GM18861 (cell line): ENCODE results near the gene C19orf47.
"Not testable (repeated sequence)": the region's sequence is repeated elsewhere in the genome, so short reads cannot be mapped to it uniquely, and the experiment has no call there.

Experiments
- ATAC-seq: cut with Tn5 transposase; IDR thresholded peaks from one replicate; pipeline ENCODE4 v1.9.1; 2021; ENCODE audit not compliant: unreplicated experiment

C19orf47 gene

DNA sequence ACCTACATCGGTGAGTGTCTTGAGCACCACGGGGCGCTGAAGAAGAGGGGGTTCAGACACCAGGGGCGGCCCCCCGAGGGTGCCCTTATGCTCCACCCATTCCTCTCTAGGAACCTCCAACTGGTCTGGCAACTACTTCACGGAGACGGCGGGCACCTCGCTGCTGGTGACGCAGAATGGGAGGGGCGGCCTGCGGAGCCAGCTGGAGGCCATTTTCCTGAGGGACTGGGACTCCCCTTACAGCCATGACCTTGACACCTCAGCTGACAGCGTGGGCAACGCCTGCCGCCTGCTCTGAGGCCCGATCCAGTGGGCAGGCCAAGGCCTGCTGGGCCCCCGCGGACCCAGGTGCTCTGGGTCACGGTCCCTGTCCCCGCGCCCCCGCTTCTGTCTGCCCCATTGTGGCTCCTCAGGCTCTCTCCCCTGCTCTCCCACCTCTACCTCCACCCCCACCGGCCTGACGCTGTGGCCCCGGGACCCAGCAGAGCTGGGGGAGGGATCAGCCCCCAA, 29.7 kb upstream of the C19orf47 start:
- no peak for ATAC-seq

DNA sequence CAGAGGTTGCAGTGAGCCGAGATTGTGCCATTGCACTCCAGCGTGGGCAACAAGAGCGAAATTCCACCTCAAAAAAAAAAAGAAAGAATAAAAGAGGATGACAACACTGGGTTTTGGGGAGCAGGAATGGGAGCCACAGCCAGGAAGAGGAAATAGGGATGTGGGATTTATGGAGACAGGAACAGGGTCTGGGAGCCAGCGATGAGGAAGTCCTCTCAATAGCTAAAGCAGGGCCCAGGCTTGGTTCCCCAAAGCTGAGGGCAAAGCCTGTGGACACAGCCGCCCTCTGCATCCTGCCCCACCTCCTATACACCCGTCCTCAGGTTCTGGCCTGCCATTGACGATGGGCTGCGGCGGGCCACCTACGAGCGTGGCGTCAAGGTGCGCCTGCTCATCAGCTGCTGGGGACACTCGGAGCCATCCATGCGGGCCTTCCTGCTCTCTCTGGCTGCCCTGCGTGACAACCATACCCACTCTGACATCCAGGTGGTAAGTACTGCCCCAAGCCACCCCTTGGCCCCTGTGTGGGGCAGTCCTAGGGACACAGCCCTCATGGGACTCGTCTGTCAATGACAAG, 28.2 kb upstream of the C19orf47 start:
- ATAC-seq: no peak

DNA sequence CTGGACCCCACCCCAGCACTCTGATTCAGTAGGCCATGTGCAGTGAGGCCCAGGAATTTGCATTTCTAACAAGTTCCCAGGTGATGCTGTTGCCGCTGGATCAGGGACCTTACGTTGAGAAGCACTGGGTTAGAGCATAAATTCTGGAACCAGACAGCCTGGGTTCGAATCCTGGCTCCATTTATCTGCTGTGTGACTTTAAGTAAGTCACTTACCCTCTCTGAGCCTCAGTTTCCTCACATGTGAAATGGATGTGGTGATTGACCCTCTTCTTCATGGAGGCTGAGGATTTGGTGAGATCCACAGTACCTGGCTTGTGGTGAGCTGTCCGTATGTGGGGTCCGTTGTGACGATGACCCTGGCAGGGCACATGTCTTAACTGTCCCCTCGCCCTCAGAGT, 25.9 kb upstream of the C19orf47 start:
- ATAC-seq: no peak

DNA sequence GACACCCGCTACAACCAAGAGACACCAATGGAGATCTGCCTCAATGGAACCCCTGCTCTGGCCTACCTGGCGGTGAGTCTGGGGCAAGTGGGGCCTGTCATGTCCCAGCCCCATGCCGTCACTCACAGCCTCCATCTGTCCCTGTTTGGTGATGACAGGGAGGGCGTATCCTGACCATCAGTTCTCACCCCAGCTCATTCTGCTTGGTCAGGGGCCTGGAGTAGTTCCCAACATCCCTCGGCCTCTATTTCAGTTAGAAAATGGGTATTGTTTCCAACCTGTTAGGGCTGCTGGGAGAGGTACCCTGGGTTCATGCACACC, 23.6 kb upstream of the C19orf47 start:
- no peak for ATAC-seq

DNA sequence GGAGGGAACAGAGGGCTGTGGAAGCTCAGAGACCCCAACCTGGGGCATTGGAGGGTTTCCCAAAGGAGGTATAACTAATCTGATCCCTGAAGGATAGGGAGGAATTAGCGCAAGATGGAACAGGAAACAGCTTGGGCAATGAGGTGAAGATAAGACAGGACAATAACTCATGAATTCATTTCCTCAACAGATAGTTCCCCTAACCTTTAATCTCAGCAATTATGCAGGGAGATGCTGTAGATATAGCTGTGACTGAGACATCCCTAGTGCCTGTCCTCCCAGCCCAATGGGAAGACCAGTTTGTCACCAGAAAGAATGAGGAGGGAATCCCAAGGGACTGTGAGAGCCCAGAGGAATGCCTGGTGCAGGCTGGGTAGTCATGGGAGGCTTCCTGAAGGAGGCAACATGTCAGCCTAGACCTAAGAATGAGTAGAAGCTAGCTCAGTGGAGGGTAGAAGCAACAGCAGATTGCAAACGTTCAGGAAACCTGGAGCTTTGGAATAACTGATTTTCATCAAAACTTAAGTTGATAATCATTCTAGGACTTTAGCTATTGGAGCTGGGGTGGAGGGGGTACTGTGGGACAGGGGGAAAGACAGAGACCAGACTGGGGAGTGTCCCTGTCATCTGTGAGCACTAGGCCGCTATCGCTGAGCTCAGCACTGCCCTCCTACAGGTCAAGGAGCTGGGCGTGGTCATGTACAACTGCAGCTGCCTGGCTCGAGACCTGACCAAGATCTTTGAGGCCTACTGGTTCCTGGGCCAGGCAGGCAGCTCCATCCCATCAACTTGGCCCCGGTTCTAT, 23.0 kb upstream of the C19orf47 start:
- no peak for ATAC-seq

DNA sequence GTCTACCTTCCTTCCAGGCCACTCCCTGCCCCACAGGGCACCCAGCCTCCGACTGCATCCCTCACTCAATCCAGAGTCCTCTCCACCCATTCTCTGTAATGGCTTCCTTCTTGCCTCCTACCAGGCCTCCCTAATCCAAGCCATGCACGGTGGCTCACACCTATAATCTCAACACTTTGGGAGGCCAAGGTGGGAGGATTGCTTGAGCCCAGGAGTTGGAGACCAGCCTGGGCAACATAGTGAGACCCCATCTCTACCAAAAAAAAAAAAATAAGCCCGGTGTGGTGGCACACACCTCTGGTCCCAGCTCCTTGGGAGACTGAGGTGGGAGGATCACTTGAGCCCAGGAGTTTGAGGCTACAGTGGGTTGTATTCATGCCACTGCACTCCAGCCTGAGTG, 22.1 kb upstream of the C19orf47 start:
- not testable (repeated sequence) for ATAC-seq

DNA sequence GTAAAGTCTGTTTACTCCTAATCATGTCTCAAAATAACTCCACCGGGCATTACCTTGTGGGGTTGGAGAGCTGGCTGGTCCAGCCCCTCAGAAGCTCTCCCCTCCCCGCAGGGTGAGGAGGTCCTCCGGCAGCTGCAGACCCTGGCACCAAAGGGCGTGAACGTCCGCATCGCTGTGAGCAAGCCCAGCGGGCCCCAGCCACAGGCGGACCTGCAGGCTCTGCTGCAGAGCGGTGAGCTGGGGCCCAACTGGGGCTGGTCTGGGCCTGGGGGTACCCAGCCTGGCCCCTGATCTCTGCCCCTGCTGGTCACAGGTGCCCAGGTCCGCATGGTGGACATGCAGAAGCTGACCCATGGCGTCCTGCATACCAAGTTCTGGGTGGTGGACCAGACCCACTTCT, 21.6 kb upstream of the C19orf47 start:
- no peak for ATAC-seq

DNA sequence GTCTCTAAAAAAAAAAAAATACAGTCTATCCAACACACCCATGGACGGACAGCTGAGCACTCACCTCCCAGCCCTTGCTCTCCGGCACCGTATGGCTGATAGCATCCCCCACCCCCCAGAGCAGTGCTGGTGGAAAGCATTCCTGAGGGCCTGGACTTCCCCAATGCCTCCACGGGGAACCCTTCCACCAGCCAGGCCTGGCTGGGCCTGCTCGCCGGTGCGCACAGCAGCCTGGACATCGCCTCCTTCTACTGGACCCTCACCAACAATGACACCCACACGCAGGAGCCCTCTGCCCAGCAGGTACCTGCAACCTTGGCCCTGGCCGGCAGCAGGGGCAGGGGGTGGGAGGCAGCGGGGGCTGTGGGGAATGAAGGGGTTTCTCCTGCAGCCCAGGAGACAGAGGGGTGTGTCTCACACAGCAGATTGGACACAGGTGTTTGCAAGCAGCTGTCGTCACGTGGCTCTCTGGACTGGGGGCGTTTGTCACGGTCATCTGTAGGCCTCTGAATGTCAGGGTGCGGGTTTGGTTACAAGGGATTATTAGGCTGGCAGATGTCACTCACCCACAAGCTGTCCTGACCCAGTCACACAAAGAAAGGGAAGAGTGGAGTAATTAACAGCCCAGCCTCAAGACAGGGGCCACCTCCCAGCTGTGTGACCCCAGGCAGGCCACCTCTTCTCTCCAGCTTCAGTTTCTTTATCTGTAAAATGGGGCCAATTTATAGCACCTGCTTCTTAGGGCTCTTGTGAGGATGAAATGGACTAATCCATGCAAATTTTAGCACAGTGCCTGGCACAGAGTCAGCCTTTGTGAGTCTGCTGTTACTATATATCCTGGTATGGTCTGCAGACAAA, 19.6 kb upstream of the C19orf47 start:
- ATAC-seq: no peak

DNA sequence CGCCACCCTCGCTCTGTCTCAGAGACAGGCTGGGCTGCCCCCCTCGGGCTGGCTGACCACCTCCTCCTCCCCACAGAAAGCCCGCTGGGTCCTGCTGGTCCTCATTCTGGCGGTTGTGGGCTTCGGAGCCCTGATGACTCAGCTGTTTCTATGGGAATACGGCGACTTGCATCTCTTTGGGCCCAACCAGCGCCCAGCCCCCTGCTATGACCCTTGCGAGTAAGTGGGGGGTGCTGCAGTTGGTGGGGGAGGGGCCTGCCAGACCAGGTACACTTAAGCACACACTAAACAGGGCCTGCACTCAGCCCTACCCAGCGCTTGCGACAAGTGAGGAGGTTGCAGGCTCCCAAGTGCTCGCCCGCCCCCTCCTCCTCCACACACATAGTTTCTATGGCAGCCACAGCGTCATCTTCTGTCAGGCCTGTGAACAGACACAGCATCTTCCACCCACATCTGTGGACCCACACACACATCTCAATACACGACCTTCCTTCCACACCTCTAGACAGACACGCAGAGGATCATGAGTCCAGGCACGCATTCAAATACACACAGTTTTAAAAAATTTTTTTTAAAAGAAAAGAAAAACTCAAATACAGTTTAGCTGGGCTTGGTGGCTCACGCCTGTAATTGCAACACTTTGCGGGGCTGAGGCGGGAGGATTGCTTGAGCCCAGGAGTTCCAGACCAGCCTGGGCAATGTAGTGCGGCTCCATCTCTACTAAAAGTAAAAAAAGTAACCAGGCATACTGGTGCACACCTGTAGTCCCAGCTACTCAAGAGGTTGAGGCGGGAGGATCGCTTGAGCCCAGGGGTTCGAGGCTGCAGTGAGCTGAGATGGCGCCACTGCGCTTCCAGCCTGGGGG, 18.7 kb upstream of the C19orf47 start:
- no peak for ATAC-seq

DNA sequence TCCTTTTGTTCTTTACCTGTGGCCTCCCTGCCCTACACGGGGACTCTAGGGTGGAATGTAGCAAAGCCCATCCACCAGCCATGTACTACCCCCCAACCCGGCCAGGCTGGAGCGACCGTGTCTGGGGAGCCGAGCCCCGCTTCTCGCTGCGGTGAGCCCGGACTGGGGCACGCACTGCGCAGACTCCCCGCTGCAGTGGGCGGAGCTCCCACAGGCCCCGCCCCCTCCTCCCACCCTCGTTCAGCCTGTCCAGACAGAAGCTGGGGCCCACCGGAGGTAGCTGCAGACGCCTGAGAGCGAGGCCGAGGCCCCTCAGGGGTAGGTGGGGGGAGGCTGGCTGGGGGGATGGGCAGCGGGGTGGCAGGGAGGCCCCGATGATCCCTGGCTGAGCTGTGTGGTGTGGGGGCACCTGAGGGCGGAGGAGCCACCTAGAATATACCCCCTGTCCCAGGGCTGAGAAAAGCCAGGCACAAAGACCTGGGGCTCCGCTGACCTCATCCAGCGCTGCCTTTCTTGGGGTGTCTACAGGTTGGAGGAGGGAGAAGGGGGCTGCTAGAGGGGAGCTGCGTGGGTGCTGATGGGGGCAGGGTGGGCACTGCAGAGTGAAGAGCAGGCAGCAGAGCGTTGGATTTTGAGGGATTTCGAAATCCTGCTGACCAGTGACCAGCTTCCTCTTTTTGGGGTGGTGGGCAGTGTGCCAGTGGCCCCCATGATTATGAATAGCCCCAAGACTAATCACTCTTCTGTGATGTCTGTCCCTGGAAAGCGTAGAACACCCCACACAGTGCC, 17.6 kb upstream of the C19orf47 start:
- ATAC-seq: no peak

DNA sequence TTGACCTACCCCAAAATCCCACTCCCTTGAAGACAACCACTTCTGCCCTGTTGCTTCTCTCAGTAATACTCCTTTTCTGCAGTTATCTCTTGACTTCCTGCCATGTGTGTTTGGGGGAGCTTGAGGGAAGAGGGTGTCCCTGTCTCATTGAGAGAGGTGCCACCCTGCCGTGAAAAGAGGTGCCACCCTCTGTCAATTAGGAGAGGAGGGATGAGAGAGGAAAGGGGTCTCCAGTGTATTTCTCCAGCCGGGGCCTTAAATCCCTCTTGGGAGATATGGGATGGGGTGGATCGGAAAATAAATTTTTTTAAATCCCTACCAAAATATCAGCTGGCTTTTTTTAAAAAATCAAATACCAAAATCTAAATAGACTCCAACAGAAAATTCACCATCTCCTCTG, 16.8 kb upstream of the C19orf47 start:
- no peak for ATAC-seq

DNA sequence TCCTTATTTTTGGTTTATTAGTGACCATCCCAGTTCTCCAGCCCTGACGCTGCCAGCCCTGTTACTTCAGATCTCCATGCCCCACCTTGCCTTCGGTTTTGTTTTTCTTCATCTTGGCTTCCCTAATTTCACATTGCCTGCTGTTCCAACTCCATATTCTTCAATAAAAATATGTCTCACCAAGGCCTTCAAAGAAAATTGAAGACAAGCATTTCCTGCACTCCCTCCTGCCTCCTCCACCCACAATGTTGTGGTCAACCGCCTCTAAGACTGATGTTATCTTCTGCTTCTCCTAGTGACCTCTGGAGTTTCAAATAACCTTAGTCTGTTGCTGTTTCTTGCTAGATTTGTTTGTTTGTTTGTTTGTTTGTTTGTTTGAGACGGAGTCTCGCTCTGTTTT, 14.9 kb upstream of the C19orf47 start:
- no peak for ATAC-seq

DNA sequence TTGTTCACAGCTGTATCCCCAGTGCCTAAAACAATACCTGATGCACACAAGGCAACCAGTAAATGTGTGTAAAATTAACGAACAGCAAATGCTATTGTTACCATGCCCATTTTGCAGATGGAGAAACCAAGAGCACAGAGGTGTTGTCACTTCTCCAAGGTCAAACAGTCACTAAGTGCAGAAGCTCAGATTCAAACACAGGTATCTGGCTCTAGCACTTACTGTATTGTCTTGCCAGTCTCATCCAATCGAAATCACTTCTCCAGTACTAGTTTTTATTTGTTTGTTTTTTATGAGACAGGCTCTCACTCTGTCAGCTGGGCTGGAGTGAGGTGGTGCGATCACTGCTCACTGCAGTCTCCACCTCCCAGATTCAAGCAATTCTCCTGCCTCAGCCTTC, 14.0 kb upstream of the C19orf47 start:
- no peak for ATAC-seq

DNA sequence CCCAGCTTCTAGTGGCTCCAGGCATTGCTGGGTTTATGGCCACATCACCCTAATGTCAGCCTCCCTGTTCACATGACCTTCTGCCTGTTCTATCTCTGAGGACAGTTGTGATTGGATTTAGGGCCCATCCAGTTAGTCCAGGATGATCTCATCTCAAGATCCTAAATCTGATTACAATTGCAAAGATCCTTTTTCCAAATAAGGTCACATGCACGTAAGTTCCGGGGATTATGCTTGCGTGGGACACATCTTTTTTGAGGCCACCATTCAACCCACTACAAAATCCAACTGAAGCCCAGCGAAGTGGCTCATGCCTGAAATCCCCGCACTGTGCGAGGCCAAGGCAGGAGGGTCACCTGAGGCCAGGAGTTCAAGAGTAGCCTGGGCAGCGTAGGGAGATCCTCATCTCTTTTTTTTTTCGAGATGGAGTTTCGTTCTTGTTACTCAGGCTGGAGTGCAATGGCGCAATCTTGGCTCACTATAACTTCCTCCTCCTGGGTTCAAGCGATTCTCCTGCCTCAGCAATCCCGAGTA, 12.6 kb upstream of the C19orf47 start:
- no peak for ATAC-seq

DNA sequence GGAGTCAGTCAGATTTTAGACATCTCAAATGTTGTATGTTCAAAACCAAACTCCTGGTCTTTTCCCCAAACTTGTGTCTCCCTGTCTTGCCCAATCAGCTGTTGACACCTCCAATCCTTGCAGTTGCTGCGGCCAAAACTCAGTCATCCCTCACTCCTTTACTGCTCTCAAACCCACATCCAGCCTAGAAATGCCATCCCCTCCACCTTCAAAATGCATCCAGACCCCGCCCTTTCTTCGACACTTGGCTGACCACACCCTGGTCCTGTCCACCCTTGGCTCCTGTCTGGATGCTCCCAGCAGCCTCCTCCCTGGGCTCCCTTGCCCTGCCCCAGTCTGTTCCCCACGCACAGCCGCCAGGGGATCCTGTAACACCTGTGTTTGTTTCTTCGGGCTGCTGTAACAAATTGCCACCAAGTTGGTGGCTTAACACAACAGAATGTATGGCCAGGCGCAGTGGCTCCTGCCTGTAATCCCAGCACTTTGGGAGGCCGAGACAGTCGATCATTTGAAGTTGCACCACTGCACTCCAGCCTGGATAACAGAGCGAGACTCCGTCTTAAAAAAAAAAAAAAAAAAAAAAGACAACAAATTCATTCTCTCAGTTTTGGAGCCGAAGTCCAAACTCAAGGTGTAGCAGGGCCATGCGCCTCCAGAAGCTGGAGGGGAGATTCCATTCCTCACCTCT, 12.0 kb upstream of the C19orf47 start:
- no peak for ATAC-seq

DNA sequence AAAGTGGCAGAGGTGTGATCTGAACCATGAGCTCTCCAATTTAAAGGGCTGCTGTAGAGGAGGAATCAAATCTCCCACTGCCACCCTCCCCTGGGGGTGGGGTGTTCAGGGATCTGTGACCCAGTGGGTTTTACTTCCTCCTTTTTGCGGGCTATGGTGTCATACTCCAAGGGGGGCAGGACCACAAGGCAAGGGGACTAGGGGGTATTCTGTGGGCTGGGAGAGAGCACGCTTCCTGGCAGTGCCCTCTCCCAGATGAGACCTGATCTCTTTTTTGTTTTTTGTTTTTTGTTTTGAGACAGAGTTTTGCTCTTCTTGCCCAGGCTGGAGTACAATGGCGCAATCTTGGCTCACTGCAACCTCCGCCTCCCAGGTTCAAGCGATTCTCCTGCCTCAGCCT, 10.6 kb upstream of the C19orf47 start:
- no peak for ATAC-seq

DNA sequence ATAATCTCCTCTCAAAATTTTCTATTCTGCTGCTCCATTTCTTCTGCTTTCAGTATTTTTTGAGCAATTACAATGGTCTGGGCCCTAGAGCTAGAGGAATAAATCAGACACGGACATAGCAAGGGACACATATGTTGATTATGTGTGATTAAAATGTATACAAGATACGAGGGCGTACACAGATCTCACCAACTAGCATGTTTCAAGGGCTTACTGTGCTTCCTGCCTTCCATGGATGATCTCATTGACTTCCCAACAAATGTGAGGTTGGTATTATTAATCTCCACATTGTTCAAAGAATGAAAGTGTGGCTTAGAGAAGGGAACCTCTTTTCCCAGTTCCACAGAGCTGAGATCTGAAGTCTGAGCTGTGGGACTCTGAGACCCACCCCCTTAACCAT, 9.4 kb upstream of the C19orf47 start:
- ATAC-seq: no peak

DNA sequence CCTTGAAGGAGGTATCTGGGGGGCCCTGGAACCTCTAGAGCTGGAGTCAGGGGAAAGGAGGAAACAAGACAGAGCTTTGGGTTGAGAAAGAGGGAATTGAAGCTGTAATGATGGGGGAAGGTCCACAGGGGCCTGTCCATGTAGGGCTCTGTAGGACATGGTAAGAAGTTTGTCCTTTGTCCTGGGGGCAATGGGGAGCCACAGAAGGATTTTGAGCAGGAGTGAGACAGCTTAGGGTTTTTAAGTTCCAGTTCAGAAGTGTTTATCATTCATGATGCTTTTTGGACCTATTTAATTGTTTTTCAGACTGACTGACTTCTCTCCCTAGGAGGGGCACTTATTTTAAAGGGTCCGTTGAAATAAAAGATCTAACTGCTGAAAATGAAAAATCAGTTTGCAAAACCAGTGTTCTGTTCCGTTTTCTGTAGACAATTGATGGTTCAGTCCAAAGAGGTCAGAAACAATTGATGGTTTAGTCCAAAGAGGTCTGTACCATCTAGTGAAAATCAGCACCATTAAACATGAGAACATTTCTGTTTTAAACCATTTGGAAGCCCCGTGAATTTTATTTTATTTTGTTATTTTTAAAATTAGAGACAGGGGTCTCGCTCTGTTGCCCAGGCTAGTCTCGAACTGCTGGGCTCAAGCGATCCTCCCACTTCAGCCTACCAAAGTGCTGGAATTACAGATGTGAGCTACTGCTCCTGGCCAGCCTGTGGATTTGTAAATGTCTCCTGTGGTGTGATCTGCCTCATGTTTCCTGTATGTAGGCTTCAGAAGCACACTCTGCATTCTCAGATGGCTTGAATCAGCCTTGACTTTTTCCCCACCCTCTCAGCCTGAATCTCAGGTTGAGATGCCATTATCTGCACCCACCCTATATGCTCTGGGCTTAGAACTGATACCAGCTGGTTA, 8.7 kb upstream of the C19orf47 start:
- ATAC-seq: no peak
